Motor neuron (in vitro differentiated cells): ENCODE data around the gene CFAP58. TPM values are rescaled to one million over a fixed set of nuclear protein-coding genes. Genes with fewer than 3 reads are reported as not detected.
A peak's percentile ranks its signal among the peaks of the same experiment; 100 is the strongest.

Experiments used
- ATAC-seq, 8 experiments: fragments of 200-7000 bp; cut with Tn5 transposase; replicated peaks in 6 of 8; 2 replicates each; pipeline ENCODE4 v1.8.0; 2021; ENCODE audit warnings: mild to moderate bottlenecking in 8 of 8, moderate library complexity in 8 of 8
- H3K27ac ChIP-seq, 2 donors: fragments of 250-450 bp; sonication (Bioruptor Pico); 2 replicates each; pipeline ENCODE4 v1.9.0; 2021; ENCODE audit warnings: antibody characterized with exemption in 2 of 2, mild to moderate bottlenecking in 2 of 2, moderate library complexity in 1 of 2
- H3K4me1 ChIP-seq, 2 donors: fragments of 250-450 bp; sonication (Bioruptor Pico); replicated peaks in 1 of 2; 2 replicates each; pipeline ENCODE4 v1.6.1; 2021; ENCODE audit warnings: antibody characterized with exemption in 2 of 2, mild to moderate bottlenecking in 2 of 2, moderate library complexity in 1 of 2
- H3K4me3 ChIP-seq, 5 donors: fragments of 250-450 bp; sonication (Bioruptor Pico); 2 replicates each; pipeline ENCODE4 v1.9.0; 2021; ENCODE audit warnings: antibody characterized with exemption in 5 of 5, mild to moderate bottlenecking in 5 of 5, moderate library complexity in 4 of 5
- WGBS, 10 experiments: fragments of 450-650 bp; shearing (Covaris generic); methylation state at CpG; one replicate each; pipeline ENCODE4 v1.0.0; 2022; 5-methylcytosine and 5-hydroxymethylcytosine counted together
- in situ Hi-C, 9 experiments: fragments of 400-800 bp; cut with MboI; loops; one replicate each; pipeline ENCODE4 v1.15.0; 2021; ENCODE audit warnings: low sequenced_read_pairs in 9 of 9, low pct_unique_long_range_greater_than_20kb in 2 of 9; ENCODE audit not compliant: unreplicated experiment in 9 of 9
- total RNA-seq, 8 experiments: library from RNA; unstranded; fragments of 300-600 nt; gene quantifications; 2 replicates each; pipeline versions ENCODE4 v1.2.3 to v1.2.4, GENCODE V29; 2022

The CFAP58 gene, protein sequence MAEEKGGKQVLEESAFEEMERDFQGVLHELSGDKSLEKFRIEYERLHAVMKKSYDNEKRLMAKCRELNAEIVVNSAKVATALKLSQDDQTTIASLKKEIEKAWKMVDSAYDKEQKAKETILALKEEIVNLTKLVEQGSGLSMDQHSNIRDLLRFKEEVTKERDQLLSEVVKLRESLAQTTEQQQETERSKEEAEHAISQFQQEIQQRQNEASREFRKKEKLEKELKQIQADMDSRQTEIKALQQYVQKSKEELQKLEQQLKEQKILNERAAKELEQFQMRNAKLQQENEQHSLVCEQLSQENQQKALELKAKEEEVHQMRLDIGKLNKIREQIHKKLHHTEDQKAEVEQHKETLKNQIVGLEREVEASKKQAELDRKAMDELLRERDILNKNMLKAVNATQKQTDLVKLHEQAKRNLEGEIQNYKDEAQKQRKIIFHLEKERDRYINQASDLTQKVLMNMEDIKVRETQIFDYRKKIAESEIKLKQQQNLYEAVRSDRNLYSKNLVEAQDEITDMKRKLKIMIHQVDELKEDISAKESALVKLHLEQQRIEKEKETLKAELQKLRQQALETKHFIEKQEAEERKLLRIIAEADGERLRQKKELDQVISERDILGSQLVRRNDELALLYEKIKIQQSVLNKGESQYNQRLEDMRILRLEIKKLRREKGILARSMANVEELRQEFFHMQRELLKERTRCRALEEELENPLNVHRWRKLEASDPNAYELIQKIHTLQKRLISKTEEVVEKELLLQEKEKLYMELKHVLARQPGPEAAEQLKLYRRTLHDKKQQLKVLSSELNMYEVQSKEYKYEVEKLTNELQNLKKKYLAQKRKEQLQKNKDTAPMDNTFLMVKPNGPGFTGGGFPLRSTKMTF
- 1 to 10 TPM in 7 of 8 experiments, under 1 TPM in 1; 0.58 to 1.8 (median 1.3) TPM for total RNA-seq

DNA sequence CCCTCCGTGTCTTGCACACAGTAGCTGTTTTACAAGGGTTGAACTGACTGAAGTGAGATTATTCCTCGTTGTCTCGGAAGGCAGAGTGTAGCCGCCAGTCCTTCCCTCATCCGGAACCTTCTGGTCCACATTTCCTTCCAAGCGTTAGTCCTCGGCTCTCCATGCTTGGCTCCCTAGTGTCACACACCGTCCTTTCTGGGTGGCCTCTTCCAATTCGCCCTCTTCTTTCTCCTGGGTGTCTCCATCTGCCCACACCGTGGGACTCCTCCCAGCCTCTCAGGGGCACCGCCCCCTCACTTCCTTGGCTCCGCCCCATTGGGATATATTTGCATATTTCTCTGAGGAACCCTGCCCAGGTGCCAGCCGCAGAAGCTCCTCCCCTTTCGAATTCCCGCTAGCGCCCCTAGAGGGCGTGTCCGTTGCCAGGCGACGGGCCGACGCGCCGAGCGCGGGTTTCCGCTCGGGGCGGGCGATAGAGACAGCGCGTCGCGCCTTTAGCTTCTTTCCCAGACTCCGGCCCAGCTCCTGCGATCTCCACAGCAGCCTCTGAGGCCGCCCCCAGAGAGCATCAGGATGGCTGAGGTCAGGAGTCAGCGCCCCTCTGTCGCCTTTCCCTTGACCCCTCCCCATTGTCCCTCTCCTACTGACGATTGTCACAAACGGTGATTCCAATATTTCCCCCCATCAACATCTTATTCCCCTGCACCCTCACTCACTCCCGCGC, at the start of gene CFAP58:
TSS of gene CFAP58 (plus strand) at position 509 of the 724 bp plus-strand sequence. CDS start at position 574, 65 bp downstream.
- H3K4me1 ChIP-seq, result peaks cover 6 to 9% of the 10 kb centered on the region in 2 donors
- H3K4me3 ChIP-seq, result peak within 1 kb of the TSS in 3 of 5 donors; percentile 8 to 30 (median 9)
- ATAC-seq, result peak; percentile 85 to 97 (median 92)
- WGBS, 10 experiments, result 0 to 60% (median 18%) methylated on average over 2 to 16 of the region's 43 CpGs; no CpG with 5 or more reads in 1 of the 10 experiments
- H3K27ac ChIP-seq, result no peak within 1 kb of the TSS
- in situ Hi-C loops, result no loop called here

GRCh38 chr10:104304356-104304745, 49.3 kb upstream of the CFAP58 start:
- in situ Hi-C loops, result no loop called here
- Histone ChIP-seq H3K4me1 (peaks cover 28% of the 10 kb centered on the region in 2 donors), H3K27ac (no peak overlapping the region), H3K4me3 (no peak overlapping the region)
- no peak for ATAC-seq
- WGBS, 10 experiments, result 37 to 100% (median 80%) methylated on average over 1 to 4 of the region's 4 CpGs; no CpG with 5 or more reads in 1 of the 10 experiments

DNA sequence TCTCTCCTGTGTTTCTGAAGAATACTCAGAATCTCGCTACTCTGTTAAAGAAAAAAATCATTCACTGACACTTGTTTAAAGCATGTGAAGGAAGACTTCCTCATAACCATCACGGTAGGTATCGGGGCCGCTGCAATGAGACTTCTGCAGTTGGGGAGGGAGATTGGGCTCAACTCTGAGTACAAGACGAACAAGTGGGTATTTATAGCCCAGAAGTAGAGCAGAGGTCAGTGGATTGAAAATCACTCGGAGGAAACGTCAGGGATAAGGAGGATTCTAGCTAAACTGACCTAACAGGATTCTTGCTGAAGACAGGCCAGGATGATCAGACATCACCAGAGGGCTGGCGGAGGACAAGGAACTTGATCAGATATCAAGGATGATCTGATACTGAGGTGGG, 48.7 kb upstream of the CFAP58 start:
- ATAC-seq, result no peak
- in situ Hi-C loops, result no loop called here
- Histone ChIP-seq H3K27ac (no peak overlapping the region), H3K4me1 (peaks cover 28% of the 10 kb centered on the region in 2 donors), H3K4me3 (no peak overlapping the region)
- WGBS, 10 experiments, result 77 to 100% (median 95%) methylated on average over 1 to 8 of the region's 8 CpGs

- in situ Hi-C loops, result no loop called here
- H3K27ac ChIP-seq, result no peak overlapping the region
- WGBS, 10 experiments, result 20 to 100% (median 55%) methylated on average over 1 to 2 of the region's 3 CpGs; no CpG with 5 or more reads in 6 of the 10 experiments
- ATAC-seq, result peak in 6 of 8 experiments; percentile 4 to 82 (median 72)
- H3K4me1 ChIP-seq, result peaks cover 16 to 18% of the 10 kb centered on the region in 2 donors
- no peak overlapping the region for H3K4me3 ChIP-seq
Measured at GRCh38 chr10:104306897-104307296, 46.7 kb upstream of the CFAP58 start.

GRCh38 chr10:104307576-104308438, 45.8 kb upstream of the CFAP58 start:
- no peak overlapping the region for H3K4me3 ChIP-seq
- peak in 1 of 8 experiments; percentile 3 for ATAC-seq
- WGBS, 10 experiments, result 71 to 100% (median 87%) methylated on average over 2 to 8 of the region's 10 CpGs; no CpG with 5 or more reads in 2 of the 10 experiments
- H3K27ac ChIP-seq, result no peak overlapping the region
- in situ Hi-C loops, result no loop called here
- H3K4me1 ChIP-seq, result peaks cover 16 to 23% of the 10 kb centered on the region in 2 donors

DNA sequence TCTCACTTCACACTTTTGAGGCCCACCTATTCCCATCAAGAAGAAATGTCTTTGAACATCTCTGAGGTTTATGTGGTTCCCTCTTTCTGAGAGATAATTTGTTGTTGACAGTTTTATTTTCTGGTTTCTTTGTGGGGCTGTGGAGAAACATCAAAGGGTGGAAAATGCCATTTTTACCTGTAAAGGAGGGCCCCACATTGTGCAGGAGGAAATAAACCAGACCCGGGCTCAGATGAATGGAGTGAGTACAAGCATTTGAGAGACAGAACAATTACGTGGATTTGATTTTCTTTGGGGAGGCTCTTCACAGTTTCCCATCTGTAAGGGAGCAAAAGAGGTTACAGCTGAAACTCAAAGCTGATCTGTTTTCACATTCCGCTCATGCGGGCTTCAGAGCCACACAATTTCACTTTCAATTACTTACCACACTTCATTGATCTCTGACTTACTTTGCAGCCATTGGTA, 45.2 kb upstream of the CFAP58 start:
- WGBS, 10 experiments, result 62 to 100% (median 84%) methylated on average over 1 to 4 of the region's 4 CpGs; no CpG with 5 or more reads in 1 of the 10 experiments
- in situ Hi-C loops, result no loop called here
- H3K27ac ChIP-seq, result no peak overlapping the region
- ATAC-seq, result no peak
- H3K4me3 ChIP-seq, result no peak overlapping the region
- H3K4me1 ChIP-seq, result peaks cover 16 to 23% of the 10 kb centered on the region in 2 donors

DNA sequence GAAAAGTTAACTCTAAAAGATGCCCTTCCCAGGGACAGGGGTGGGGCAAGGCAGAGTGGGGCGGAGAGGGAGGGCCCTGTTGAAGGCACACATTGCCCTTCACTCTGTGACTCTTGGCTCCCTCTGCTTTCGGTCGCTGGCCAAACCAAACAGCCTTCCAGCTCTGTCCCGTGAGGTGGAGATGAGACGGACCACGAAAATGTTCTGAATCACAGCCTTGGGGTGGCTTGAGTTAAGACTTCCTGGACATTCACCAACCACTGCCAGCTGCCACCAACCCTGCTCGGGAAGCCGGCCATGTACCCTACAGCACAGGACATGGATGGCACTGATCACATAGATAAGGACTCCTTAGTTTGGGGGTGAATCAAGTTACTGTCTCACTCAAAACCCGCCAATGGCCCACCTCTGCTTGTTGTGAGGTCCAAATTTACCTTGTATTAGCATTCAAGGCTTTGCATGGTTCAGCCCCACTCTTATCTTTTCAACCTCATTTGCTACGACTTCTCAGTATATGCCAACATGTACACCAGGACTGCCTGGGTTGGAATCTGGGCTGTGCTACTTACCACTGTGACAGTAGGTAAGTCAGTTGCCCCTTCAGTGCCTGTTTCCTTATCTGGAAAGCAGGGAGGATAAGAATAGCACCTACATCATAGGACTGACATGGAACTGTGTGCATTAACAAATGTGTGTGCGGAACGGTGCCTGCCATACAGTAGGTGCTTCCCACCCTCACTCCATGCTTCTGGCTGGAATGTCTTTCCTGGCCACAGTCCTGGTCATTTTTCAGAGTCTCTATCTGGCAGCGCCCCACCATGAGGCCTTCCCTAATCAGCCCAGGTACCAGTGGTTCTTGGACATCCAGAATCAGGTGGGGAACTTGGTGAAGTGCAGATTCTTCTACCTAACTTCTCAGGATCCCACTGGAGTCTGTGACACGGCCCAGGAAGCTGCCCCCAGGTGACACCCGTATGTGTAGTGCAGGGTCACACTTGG, 43.4 kb upstream of the CFAP58 start:
- H3K4me1 ChIP-seq, result peaks cover 16 to 23% of the 10 kb centered on the region in 2 donors

DNA sequence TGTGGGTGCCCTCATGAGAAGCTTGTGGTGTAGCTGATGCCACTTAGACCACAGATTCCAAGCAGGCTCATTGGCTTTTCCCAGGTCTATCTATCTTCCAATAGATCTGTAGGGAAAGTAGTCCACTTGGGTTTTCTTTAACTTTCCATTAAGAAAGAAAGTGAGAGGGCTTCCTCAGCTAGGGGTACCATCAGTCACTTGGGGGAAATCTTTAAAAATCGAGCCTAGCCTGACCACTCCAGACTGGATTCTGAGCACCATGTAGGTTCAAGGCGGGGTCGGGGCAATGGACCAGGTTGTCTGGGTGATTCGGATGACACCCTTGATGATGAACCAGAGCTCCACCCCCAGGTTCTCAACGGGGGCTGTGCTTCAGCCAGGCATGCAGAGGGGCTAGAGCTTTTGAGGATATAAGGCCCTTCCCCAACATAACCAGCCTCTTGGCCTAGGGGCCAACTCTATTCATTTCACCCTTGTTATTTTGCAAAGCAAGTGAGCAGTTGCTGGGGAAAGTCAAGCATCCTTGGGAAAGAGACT, 42.4 kb upstream of the CFAP58 start:
- Histone ChIP-seq H3K4me1 (peaks cover 10 to 15% of the 10 kb centered on the region in 2 donors), H3K4me3 (no peak overlapping the region), H3K27ac (no peak overlapping the region)
- in situ Hi-C loops, result no loop called here
- ATAC-seq, result no peak
- WGBS, 10 experiments, result 82 to 100% (median 90%) methylated on average over 1 to 5 of the region's 5 CpGs; no CpG with 5 or more reads in 5 of the 10 experiments

More for the DNA sequence above, 43.4 kb upstream of the CFAP58 start:
- WGBS, 10 experiments, result 10 to 100% (median 91%) methylated on average over 2 to 9 of the region's 15 CpGs; no CpG with 5 or more reads in 2 of the 10 experiments
- H3K27ac ChIP-seq, result no peak overlapping the region
- in situ Hi-C loops, result no loop called here
- no peak overlapping the region for H3K4me3 ChIP-seq
- peak in 2 of 8 experiments; percentile 45 to 57 for ATAC-seq

GRCh38 chr10:104314591-104315485, 38.8 kb upstream of the CFAP58 start:
- ATAC-seq, result no peak
- in situ Hi-C loops, result no loop called here
- Histone ChIP-seq H3K27ac (no peak overlapping the region), H3K4me1 (peaks cover 10 to 35% of the 10 kb centered on the region in 2 donors), H3K4me3 (no peak overlapping the region)
- WGBS, 10 experiments, result 90 to 100% (median 95%) methylated on average over 2 to 14 of the region's 43 CpGs; no CpG with 5 or more reads in 4 of the 10 experiments

- no peak for ATAC-seq
- 97 to 100% (median 100%) methylated on average over 2 to 5 of the region's 22 CpGs; no CpG with 5 or more reads in 7 of the 10 experiments for WGBS, 10 experiments
- in situ Hi-C loops, result no loop called here
Measured at GRCh38 chr10:104315486-104315921, 38.1 kb upstream of the CFAP58 start.

More at GRCh38 chr10:104315486-104315921, 38.1 kb upstream of the CFAP58 start:
- H3K27ac ChIP-seq, result no peak overlapping the region
- H3K4me3 ChIP-seq, result no peak overlapping the region
- H3K4me1 ChIP-seq, result peaks cover 14 to 41% of the 10 kb centered on the region in 2 donors
